Measurements from ENCODE around the gene AQR. TPM values are rescaled to one million over a fixed set of nuclear protein-coding genes. Genes with fewer than 3 reads are reported as not detected.

The AQR gene
- total RNA-seq, 1 experiment from 2014 or later: 62.1 TPM

- TF ChIP-seq PRDM15 (CRISPR knock-in tag; IDR thresholded peaks at IDR 0.05) (no peak), NR3C1 (CRISPR knock-in tag; conservative IDR thresholded peaks at IDR 0.05; ENCODE audit: low read depth) (no peak), NR2C2 (CRISPR knock-in tag; IDR thresholded peaks at IDR 0.05) (no peak), GRHL2 (CRISPR knock-in tag; IDR thresholded peaks at IDR 0.05; ENCODE audit: insufficient replicate concordance, severe bottlenecking) (no peak), RELA (CRISPR knock-in tag; IDR thresholded peaks at IDR 0.05; ENCODE audit: borderline replicate concordance) (no peak), E2F5 (CRISPR knock-in tag; IDR thresholded peaks at IDR 0.05) (peak; percentile 55; the same call in 1 of the 2 replicates), GABPB1 (CRISPR knock-in tag; IDR thresholded peaks at IDR 0.05) (peak; percentile 94), RORB (CRISPR knock-in tag; IDR thresholded peaks at IDR 0.05) (no peak), JUN (CRISPR knock-in tag; IDR thresholded peaks at IDR 0.05) (peak; percentile 70; the same call in 1 of the 2 replicates), MLX (CRISPR knock-in tag; IDR thresholded peaks at IDR 0.05) (no peak), JAZF1 (CRISPR knock-in tag; IDR thresholded peaks at IDR 0.05) (no peak), FOXP4 (CRISPR knock-in tag; IDR thresholded peaks at IDR 0.05) (no peak), CREM (CRISPR knock-in tag; IDR thresholded peaks at IDR 0.05) (peak; percentile 88), FOXJ3 (CRISPR knock-in tag; IDR thresholded peaks at IDR 0.05; ENCODE audit: borderline replicate concordance) (no peak), ZNF263 (CRISPR knock-in tag; IDR thresholded peaks at IDR 0.05; ENCODE audit: low read depth) (no peak), ZNF425 (CRISPR knock-in tag; conservative IDR thresholded peaks at IDR 0.05) (no peak), ELF4 (CRISPR knock-in tag; IDR thresholded peaks at IDR 0.05; ENCODE audit: low read depth) (no peak), ZNF423 (CRISPR knock-in tag; IDR thresholded peaks at IDR 0.05) (no peak), SOX15 (CRISPR knock-in tag; IDR thresholded peaks at IDR 0.05) (no peak), NFATC4 (CRISPR knock-in tag; IDR thresholded peaks at IDR 0.05) (no peak), ESRRA (CRISPR knock-in tag; IDR thresholded peaks at IDR 0.05; ENCODE audit: borderline replicate concordance) (0 out of 2 replicates have a peak, but pooled peaks have one; percentile 26), CDX4 (CRISPR knock-in tag; IDR thresholded peaks at IDR 0.05; ENCODE audit: borderline replicate concordance) (no peak), SMAD3 (CRISPR knock-in tag; IDR thresholded peaks at IDR 0.05; ENCODE audit: borderline replicate concordance) (0 out of 2 replicates have a peak, but pooled peaks have one; percentile 15)
Measured at GRCh38 chr15:34969340-34970097, at the start of gene AQR (continued).

All from WTC11 (cell line).